NCI-H187 treated with DMSO at 0.1 percent for 48 hours (cell line): ENCODE measurements around the gene GRK4.
"Not testable (repeated sequence)": the region's sequence is repeated elsewhere in the genome, so short reads cannot be mapped to it uniquely, and the experiment has no call there.

Experiments used
- DNase-seq: peaks from one replicate; lab custom pipeline; 2025; lab: John Stamatoyannopoulos, UW

Gene GRK4

DNA sequence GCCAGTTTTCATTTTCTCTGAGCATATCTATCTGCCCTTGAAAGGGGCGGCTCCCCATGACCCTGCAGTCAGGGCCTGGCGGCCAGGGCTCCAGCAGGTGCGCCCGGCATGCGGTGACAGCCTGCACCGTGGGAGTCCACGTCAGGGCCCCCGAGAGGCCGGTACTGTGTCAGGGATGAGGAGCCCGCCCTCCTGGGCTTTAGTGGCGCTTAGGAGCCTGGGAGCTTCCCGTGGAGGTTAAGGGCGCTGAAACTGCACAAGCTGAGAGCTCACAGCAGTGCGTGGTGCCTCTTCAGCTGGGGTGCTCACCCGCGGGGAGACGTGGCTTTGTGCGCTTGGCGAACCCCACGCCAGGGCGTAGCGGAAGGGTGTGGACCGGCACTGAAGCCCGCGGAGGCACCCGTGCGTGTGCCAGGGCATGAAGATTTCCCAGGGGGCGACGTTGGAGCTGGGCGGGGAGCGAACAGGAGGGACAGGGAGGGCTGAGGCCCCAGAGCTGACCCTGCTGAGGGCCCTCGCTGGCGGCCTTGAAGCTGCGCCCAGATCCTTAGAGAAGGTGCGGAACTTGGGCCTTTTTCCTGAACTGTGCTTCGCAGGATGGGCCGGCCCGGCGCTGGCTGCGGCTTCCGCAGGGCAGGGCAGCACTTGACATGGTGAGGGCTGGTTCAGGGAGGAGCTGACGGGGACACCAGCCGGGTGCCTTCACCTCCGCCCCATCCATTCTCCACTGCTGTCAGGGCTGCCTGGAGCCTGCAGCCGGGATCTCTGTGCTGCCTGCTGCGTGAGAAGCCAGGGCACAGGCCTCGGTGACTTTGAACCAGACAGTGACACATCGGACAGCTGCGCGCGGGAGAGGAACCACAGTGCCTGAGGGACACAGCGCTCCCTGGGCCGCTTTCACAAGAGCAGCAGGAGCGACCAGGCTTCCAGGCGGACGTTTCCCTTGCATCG, 78.1 kb downstream of the GRK4 start:
- DNase-seq: no peak

DNA sequence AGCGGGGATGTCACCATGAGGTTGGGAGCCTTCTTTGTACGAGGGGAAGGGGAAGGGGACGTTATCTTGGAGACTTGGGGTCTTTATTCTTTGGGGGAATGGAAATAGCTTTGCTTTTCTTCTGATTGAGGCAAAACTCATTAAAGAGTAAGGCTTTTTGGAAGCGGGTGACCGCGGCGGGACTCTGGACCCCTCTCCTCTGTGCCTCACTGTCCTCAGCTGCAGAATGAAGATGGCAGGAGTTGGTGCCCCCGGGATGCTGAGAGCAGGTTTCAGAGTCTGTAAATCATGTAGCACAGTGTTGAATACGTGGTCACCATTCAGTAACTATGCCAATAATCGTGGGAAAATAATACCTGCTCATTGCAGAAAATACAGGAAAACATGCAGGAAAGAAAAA, 78.9 kb downstream of the GRK4 start:
- no peak for DNase-seq

DNA sequence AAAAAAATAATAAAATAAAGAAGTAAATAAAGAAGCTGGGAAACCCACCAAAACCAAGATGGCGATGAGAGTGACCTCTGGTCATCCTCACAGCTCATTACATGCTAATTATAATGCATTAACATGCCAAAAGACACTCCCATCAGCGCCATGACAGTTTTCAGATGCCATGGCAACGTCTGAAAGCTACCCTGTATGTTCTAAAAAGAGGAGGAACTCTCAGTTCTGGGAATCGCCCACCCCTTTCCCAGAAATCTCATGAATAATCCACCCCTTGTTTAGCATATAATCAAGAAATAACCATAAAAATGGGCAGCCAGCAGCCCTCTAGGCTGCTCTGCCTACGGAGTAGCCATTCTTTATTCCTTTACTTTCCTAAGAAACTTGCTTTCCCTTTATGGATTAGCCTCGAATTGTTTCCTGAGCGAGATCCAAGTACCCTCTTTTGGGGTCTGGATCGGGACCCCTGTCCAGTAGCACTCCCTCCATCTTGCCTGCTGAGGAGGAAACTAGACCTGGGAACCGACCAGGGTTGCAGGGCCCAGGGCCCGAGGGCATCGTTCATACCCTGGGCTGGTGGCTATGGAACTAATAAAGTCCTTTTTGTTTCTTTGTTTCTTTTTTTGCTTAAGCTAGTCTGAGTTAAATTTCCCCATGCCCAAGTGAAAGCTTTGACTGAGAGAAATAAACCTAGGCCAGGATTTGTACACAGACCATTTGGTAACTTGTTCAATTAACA, 80.1 kb downstream of the GRK4 start:
- no peak for DNase-seq

GRCh38 chr4:3044870-3045819, 81.8 kb downstream of the GRK4 start:
- DNase-seq: no peak

DNA sequence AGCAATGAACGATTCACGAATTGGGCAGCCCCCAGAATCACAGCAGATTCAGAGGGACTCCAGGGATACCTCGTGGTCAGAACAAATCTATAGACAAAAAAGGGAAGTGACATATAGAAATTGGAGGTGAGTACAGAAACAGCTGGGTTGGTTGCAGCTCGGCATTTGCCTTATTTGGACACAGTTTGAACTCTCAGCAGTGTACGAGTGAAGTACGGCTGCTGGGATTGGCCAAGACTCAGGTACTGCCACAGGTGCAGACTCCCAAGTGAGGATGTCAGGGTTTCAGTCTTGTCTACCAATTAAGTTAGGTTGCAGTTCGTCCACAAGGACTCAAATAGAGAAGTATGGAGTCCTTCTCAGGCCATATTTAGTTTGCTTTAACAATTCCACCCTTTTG, 82.8 kb downstream of the GRK4 start:
- DNase-seq: no peak

DNA sequence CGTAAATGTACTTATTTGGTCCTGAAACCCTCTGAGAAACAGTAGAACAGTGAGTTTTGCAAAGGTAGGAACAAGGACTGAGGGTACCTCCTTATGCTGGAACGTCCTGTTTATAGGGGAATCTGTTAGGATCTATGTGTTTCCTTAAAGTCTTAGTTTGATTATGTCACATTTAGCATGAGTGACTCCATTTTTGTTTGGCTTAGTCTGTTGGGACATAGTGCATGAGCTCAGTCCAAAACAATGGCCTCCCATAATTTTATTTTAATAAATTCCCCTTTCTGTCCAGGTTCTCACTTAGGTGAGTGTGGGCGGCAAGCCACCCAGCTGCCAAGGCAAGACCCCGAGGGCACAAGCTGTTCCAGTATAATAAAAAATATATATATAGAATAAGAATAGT, 83.3 kb downstream of the GRK4 start:
- DNase-seq: no peak

DNA sequence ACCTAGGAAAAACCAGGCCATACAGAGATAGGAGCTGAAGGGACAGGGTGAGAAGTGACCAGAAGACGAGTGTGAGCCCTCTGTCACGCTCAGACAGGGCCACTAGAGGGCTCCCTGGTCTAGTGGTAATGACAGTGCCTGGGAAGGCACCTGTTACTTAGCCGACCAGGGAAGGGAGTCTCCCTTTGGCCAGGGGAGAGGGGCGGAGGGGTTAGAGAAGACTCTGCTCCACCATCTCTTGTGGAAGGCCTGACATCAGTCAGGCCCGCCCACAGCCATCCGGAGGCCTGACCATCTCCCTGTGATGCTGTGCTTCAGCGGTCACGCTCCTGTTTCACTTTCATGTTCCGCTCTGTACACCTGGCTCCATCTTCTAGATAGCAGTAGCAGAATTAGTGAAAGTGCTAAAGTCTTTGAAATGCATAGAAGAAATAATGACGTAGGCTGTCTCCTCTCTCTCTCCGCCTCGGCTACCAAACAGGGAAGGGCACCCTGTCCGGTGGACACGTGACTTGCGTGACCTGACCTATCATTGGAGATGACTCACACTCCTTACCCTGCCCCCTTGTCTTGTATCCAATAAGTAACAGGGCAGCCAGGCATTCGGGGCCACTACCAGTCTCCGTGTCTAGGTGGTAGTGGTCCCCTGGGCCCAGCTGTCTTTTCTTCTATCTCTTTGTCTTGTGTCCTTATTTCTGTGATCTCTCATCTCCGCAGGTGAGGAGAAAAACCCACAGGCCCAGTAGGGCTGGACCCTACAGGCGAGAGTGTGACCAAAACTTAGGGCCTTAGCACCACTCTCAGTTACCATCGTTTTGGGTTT, 84.3 kb downstream of the GRK4 start:
- DNase-seq: peak; percentile 38

DNA sequence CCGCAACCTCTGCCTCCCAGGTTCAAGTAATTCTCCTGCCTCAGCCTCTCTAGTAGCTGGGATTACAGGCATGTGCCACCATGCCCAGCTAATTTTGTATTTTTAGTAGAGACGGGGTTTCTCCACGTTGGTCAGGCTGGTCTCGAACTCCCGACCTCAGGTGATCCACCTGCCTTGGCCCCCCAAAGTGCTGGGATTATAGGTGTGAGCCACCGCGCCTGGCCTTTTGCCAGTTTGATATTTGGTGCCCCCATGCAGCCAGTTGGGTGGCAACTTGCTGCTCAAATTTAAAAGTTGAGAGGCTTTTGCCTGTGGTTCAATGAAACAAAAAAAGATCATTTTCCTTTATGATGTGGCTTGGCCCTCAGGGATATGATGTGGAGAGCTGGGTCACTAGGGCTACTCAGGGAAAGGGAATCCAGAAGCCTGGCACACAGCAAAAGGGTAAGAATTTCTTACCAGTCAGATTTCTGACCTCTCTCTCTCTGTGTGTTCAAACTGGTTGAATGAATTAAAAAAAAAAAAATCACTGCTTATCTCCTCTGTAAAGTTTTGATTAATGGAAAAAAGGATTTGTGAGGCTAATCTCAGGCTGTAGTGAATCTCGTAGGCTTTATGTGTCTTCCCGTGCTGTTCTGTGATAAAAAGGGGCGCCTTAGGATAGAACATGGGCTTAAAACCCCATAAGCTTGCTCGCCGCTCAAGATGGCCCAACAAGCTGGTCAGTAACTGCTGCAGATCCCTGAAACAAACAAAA, 87.9 kb downstream of the GRK4 start:
- not testable (repeated sequence) for DNase-seq

- DNase-seq: no peak
Observed at GRCh38 chr4:3054169-3054759, 90.9 kb downstream of the GRK4 start.

DNA sequence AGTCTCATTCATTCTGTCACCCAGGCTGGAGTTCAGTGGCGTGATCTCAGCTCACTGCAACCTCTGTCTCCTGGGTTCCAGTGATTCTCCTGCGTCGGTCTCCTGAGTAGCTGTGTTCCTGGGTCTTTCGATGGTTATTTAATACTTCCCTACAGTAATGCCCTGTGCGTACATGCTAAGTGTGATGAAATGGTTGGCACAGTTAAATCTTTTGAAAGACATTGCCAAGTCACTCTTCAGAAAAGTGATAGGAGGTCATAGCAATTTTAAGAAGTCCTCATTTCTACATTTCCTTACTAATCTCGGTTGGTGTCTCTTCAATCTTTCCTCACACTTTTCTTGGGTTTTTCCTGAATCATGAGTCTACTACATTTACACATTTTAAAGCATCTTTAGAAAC, 96.6 kb downstream of the GRK4 start:
- no peak for DNase-seq

- DNase-seq: no peak
Observed at GRCh38 chr4:3060946-3061345, 97.6 kb downstream of the GRK4 start.

DNA sequence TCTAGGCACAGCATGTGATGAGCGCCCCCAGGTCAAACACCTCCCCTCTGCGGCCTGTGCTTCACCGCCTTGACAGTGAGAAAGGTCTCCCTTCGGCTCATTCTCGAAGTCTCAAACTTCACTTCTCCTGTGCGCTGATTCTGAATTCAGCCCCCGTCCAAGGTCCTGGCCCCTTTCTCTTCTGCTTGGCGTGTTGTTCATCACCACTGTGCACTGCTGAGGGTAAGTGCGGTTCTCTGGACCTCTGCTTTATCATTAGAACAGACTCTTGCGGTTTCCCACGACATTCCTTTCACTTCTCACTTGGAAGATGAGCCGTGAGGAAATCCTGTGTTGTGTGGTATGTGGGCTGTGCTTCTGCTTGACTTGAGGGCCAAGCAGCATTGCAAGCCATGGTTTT, 99.1 kb downstream of the GRK4 start:
- DNase-seq: no peak

- DNase-seq: no peak
Observed at GRCh38 chr4:3065551-3065950, 102.2 kb downstream of the GRK4 start.

- DNase-seq: no peak
Observed at GRCh38 chr4:3066836-3067400, 103.5 kb downstream of the GRK4 start.

DNA sequence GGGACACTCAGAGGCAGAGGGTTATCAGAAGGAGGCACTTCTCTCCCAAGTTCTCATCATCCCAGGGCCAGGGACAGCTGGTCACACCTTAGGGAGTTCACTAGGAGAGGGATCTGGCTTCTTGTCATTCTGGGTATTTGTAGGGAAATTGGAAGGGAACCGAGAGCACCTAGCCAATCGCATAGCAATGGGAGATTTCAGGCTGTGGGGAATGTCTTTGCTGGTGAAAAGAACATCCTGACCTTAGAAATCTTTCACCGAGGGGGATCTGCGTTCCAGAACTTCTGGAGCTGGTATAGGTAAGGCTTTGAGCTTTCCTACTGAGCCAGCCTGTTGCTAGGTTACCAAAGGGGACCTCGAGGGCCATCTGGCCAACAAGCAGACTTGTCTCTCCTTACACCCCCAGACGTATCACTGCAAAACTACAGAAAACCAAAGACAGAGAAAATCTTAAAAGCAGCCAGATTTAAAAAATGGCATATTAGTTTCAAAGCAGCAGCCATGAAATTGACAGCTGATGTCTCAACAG, 104.2 kb downstream of the GRK4 start:
- DNase-seq: no peak

- no peak for DNase-seq
Observed at GRCh38 chr4:3069661-3070199, 106.4 kb downstream of the GRK4 start.

GRCh38 chr4:3070709-3071500, 107.5 kb downstream of the GRK4 start:
- DNase-seq: no peak

- no peak for DNase-seq
Observed at GRCh38 chr4:3071811-3072210, 108.4 kb downstream of the GRK4 start.
